Left lung (tissue), 10 donors: ENCODE measurements around the gene NOP16. TPM values are rescaled to one million over a fixed set of nuclear protein-coding genes. Genes with fewer than 3 reads are reported as not detected.

Experiments
- ATAC-seq: fragments of 200-7000 bp; cut with Tn5 transposase; one replicate; pipeline ENCODE4 v1.9.1; 2020; ENCODE audit warnings: moderate library complexity
- DNase-seq, 4 donors: peaks; one replicate each; pipeline ENCODE4 v3.0.0-alpha.2; 2013 to 2020
- H3K27ac ChIP-seq, 2 donors: fragments of 200-600 bp; sonication (generic) in 1 of 2; one replicate each; pipeline versions ENCODE4 v1.5.0 to v1.8.0; 2020 to 2021
- H3K27me3 ChIP-seq, 2 donors: fragments of 200-600 bp; sonication (generic) in 1 of 2; one replicate each; pipeline versions ENCODE4 v1.5.0 to v1.8.0; 2020 to 2021
- H3K36me3 ChIP-seq, 2 donors: fragments of 200-600 bp; sonication (generic) in 1 of 2; one replicate each; pipeline versions ENCODE4 v1.5.0 to v1.8.0; 2020 to 2021
- H3K4me1 ChIP-seq, 2 donors: fragments of 200-600 bp; one replicate each; pipeline ENCODE4 v1.8.0; 2021
- H3K4me3 ChIP-seq, 2 donors: fragments of 200-600 bp; sonication (generic) in 1 of 2; one replicate each; pipeline versions ENCODE4 v1.5.0 to v1.8.0; 2020 to 2021; ENCODE audit warnings: mild to moderate bottlenecking in 1 of 2
- H3K9me3 ChIP-seq, 2 donors: fragments of 200-600 bp; sonication (generic) in 1 of 2; one replicate each; pipeline versions ENCODE4 v1.5.0 to v1.8.0; 2020 to 2021
- CTCF ChIP-seq, 2 donors: fragments of 200-600 bp; sonication (generic) in 1 of 2; IDR thresholded peaks; one replicate each; pipeline versions ENCODE4 v1.5.0 to v1.8.0; 2021; ENCODE audit warnings: antibody characterized with exemption in 2 of 2
- intact Hi-C, 2 donors: fragments of 100-400 bp; cut with DNase I; formaldehyde crosslinking; loops; one replicate each; pipeline versions ENCODE4 v1.11.2 to v1.14.2; 2022
- polyA plus RNA-seq, 6 donors: library from polyadenylated mRNA; unstranded; fragments of 120-200 nt; gene quantifications; one replicate each; pipeline ENCODE4 v1.2.1, GENCODE V29; 2013; ENCODE audit not compliant: insufficient read length in 6 of 6
- total RNA-seq, 2 donors: library from RNA; stranded (reverse); fragmentation: NEBNext Ultra II Directional; extraction: Animal tissue kit (Norgen Biotek cat#: 25700); gene quantifications; one replicate each; pipeline ENCODE4 v1.2.1, GENCODE V29; 2021
- donor health status: DM: no; HTN: yes; CAD: no.
- donor health status: DM: no; HTN: no; CAD: no.

Gene NOP16
- total and polyA plus RNA-seq, 8 donors = 14.9 to 34.8 (median 29.1) TPM

DNA sequence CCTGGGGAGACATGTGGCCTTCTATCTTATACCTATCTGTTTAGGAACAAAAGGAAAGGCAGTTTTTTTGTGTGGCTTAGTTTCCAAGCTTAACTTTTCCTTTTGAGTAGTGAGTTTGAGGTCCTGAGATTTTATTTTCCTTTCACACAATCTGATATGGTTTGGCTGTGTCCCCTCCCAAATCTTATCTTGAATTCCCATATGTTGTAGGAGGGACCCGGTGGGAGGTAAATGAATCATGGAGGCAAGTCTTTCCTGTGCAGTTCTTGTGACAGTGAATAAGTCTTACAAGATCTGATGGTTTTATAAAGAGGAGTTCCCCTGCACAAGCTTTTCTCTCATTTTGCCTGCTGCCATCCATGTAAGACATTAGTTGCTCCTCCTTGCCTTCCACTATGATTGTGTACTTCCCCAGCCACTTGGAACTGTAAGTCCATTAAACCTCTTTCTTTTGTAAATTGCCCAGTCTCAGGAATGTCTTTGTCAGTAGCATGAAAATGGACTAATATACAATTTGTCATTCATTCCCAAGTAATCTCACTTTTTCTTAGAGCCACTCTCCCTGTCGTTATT, 32.7 kb upstream of the NOP16 start:
- Histone ChIP-seq H3K36me3 (no peaks in the 10 kb centered on the region), H3K4me3 (no peak overlapping the region), H3K27me3 (no peaks in the 10 kb centered on the region), H3K4me1 (peaks cover 5 to 8% of the 10 kb centered on the region in 2 donors), H3K27ac (no peak overlapping the region), H3K9me3 (no peaks in the 10 kb centered on the region)
- ATAC-seq = no peak
- no peak for TF ChIP-seq CTCF (IDR thresholded peaks at IDR 0.05)
- DNase-seq = no peak
- intact Hi-C loops = no loop called here

GRCh38 chr5:176420086-176420485, 31.7 kb upstream of the NOP16 start:
- Histone ChIP-seq H3K27ac (no peak overlapping the region), H3K9me3 (no peaks in the 10 kb centered on the region), H3K27me3 (no peaks in the 10 kb centered on the region), H3K4me1 (peaks cover 12 to 15% of the 10 kb centered on the region in 2 donors), H3K36me3 (no peaks in the 10 kb centered on the region), H3K4me3 (no peak overlapping the region)
- intact Hi-C loops = no loop called here
- no peak for ATAC-seq
- DNase-seq = no peak
- no peak for TF ChIP-seq CTCF (IDR thresholded peaks at IDR 0.05)

DNA sequence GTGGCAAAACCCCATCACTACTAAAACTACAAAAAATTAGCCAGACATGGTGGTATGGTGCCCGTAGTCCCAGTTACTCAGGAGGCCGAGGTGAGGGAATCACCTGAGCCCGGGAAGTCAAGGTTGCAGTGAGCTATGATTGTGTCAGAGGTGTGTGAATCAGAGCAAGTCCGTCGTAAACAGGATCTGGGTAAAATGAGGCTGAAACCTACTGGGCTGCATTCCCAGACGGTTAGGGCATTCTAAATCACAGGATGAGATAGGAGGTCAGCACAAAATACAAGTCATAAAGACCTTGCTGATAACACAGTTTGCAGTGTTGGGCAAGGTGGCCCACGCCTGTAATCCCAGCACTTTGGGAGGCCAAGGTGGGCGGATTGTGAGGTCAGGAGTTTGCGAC, 29.9 kb upstream of the NOP16 start:
- intact Hi-C loops = no loop called here

GRCh38 chr5:176416965-176417364, 28.6 kb upstream of the NOP16 start:
- H3K36me3 ChIP-seq = no peaks in the 10 kb centered on the region
- DNase-seq (no peak), ATAC-seq (no peak)
- no peaks in the 10 kb centered on the region for H3K27me3 ChIP-seq
- H3K9me3 ChIP-seq = no peaks in the 10 kb centered on the region
- intact Hi-C loops = no loop called here
- no peak for TF ChIP-seq CTCF (IDR thresholded peaks at IDR 0.05)
- peaks cover 24 to 46% of the 10 kb centered on the region in 2 donors for H3K4me1 ChIP-seq
- H3K27ac ChIP-seq = peak overlapping the region in 1 of 2 donors; percentile 93
- peak overlapping the region in 1 of 2 donors; percentile 96 for H3K4me3 ChIP-seq

More for the DNA sequence above, 29.9 kb upstream of the NOP16 start:
- DNase-seq (no peak), ATAC-seq (no peak)
- no peak overlapping the region for H3K27ac ChIP-seq
- no peak overlapping the region for H3K4me3 ChIP-seq
- H3K36me3 ChIP-seq = no peaks in the 10 kb centered on the region
- peaks cover 24 to 33% of the 10 kb centered on the region in 2 donors for H3K4me1 ChIP-seq
- TF ChIP-seq CTCF (IDR thresholded peaks at IDR 0.05) = no peak
- no peaks in the 10 kb centered on the region for H3K9me3 ChIP-seq
- no peaks in the 10 kb centered on the region for H3K27me3 ChIP-seq

GRCh38 chr5:176415952-176416924, 27.8 kb upstream of the NOP16 start, which contains the start of gene CLTB:
Gene CLTB (minus strand): TSS chr5:176416539. CDS start chr5:176416363, 176 bp downstream.
- peaks cover 24 to 51% of the 10 kb centered on the region in 2 donors for H3K4me1 ChIP-seq
- no peaks in the 10 kb centered on the region for H3K27me3 ChIP-seq
- DNase-seq (peak; percentile 91 to 100 (median 94)), ATAC-seq (peak; percentile 97)
- H3K4me3 ChIP-seq = peak within 1 kb of the TSS; percentile 96 to 99
- peak; percentile 66 to 82 for TF ChIP-seq CTCF (IDR thresholded peaks at IDR 0.05)
- intact Hi-C loops = no loop called here
- H3K36me3 ChIP-seq = no peaks in the 10 kb centered on the region
- peak within 1 kb of the TSS; percentile 87 to 93 for H3K27ac ChIP-seq
- no peaks in the 10 kb centered on the region for H3K9me3 ChIP-seq
